Ishikawa (cell line): Measurements from ENCODE around the gene CHST5.

Experiments used
- CREB1 ChIP-seq: IDR thresholded peaks from 2 replicates; pipeline ENCODE4 v1.6.1; 2012; ENCODE audit warnings: low read depth
- EP300 ChIP-seq: IDR thresholded peaks from 2 replicates; pipeline ENCODE4 v1.6.1; 2012; ENCODE audit warnings: borderline replicate concordance

- no peak for TF ChIP-seq CREB1
- no peak for TF ChIP-seq EP300
These were observed 49.8 kb downstream of the CHST5 start for GRCh38 chr16:75486014-75486675.
